Mesenteric fat pad (tissue), 1 donor: ENCODE data around the gene FRMD4A. TPM values are rescaled to one million over a fixed set of nuclear protein-coding genes. Genes with fewer than 3 reads are reported as not detected.

ENCODE experiments used
- DNase-seq: peaks from one replicate; pipeline ENCODE4 v3.0.0-alpha.2; 2020; ENCODE audit warnings: low spot score
- total RNA-seq: library from RNA; stranded (reverse); fragmentation: NEBNext Ultra II Directional; extraction: Animal tissue kit (Norgen Biotek cat#: 25700); gene quantifications from one replicate; pipeline ENCODE4 v1.2.1, GENCODE V29; 2021
- donor health status: DM: yes; HTN: yes; CAD: no.

Gene FRMD4A
- total RNA-seq, 1 donor from 2014 or later = 188 TPM

DNA sequence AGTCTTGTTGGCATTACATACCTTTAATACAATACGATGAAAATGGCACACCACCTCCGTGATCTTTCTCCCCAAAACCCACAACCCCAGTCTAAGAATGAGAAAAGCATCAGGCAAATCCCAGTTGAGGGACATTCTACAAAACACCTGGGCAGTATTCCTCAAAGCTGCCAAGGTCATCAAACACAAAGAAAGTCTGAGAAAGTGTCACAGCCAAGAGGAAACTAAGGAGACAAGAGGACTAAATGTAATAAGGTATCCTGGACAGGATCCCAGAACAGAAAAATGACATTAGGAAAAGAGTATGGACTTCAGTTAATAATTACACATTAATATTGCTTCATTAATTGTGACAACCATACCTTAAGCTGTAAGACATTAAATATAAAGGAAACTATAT, 14.5 kb upstream of the FRMD4A start:
- no peak for DNase-seq

DNA sequence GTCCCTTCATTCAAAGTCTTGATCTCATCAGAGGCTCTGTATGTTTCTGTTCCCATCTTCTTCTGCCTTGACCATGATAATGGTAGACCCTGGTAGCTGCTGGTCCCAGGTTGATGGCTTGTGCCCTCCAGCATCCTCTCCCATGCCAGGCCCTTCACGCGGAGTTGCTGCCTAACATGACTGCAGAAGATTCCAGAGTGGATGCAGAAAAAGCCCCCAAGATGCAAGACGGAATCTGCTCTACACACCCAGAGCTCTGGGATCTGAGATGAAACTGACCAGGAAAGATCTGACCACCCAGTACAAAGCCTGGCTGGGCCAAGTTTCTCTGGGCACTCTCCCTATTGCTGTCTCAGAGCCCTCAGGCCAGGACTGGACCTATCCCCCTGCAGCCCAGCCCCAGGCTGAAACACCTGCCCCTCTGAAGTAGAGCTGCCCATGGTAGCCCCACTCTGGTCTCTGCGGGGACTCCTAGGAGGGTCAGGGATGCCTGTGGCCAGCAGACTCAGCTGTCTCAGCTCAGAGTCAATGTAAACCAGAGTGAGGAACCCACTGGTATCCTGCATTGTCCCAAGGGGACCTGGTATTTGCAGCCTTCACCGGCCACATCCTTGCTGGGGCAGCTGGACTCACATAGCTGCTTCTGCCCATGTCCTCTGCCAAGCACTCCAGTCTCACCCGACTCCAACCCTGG, 9.5 kb upstream of the FRMD4A start:
- no peak for DNase-seq

DNA sequence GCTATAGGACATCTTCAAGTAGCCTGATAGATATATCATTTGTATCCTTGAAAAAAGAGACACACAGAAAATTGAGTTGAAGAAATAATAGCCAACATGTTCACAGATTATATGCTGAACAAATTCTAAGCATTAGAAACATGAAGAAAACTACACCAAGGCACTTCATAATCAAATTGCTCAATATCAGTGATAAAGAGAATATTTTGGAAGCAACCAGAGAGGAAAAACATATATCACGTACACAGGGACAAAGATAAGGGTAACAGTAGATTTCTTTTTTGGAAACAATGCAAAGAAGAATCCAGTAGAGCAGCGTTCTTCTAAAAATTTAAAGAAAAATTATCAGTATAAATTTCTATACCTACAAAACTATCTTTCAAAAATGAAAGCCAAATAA, 6.0 kb upstream of the FRMD4A start:
- DNase-seq = no peak

- no peak for DNase-seq
These were observed 4.0 kb upstream of the FRMD4A start for GRCh38 chr10:14334771-14335170.

DNA sequence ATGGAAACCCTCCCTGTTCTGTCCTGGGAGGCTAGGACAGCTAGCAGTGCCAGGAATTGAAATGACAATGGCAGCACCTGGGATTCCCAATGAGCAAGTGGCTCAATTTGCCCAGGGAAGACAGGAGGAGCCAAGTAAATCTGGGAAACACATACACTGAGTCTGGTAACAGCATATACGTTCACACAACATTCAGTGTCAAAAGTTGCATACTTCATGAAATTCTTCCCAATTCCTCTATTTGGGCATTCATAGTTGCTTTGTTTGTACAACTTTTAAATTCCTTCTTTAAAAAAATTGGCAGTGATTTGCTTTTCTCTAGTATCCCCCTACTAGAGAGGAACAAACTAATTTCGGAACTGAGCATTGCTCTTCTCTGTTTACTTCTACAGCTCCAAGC, 2.9 kb upstream of the FRMD4A start:
- DNase-seq = no peak

DNA sequence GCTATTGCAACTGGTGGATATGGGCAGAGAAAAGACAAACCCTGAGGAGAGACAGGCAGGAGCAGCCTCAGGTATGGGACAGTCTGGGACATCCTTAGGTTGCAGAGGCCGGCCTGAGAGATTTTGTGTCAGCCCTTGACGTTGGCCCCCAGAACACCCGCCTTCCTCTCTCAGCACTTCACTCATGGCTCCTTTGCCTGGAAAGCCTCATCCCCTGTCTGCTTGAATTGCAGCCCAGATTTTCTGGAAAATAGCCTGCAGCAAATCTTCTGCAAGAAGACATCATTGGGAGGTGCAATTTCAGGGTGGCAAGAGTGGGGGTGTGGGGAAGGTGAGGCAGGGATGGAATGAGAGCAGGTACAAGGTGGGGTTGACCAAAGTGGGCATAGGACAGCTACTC, 2.2 kb upstream of the FRMD4A start:
- no peak for DNase-seq

DNA sequence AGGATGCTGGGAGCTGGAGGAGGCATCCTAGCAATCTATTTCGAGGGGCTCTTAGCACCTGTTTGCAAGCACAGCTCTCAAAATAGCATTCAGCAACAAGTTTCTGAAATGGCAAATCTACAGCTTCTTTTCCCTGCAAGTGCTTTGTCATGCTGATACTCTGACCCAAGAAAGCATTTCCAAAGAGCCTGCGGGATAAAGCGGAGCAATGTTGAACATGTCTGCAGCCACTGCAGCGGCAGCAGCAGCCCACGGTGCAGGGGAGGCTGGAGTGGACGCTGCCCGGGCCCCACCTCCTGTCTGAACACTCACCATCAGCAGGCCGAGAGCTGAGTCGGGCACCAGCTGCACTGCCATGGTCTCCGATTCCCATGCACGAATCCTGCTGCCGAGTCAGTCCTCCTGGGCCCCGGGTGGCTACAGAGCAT, 964 bp downstream of the FRMD4A start:
- DNase-seq = no peak

DNA sequence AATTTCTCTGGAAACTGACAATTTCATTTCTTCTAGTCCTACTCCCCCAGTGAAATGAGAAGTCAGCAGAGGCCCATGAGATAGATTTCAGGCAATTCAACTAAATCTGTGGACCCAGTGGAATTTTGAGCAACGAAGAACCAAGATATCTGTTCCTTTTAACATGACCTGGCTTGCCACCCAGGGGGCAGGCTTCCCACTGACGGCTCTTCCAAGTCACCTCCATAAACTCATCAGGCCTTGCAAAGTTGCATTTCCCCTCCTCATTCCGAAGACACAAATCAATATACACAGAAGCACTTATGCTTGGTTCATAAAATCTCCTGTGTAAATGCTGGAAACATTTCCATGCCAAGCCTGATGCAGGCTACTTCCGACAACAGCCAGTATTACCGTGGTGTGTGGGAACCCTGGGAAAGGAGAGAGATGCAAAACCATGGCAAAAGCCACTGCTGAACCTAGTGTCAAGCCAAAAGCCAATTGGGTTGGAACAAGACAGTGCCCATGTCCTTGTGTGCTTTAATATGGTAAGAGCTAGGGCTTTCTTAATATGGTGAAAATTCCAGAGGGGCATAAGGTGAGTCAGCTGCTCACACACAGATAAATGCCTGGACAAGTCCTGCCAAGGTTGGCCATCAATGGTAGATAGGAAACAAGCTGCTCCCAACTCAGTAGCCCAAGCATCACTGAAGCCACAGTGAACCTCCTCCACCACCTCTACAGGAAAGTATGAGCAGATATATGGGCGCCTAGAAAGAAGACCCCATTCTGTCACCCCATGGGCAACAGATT, 1.6 kb downstream of the FRMD4A start:
- DNase-seq = no peak

- no peak for DNase-seq
These were observed 3.2 kb downstream of the FRMD4A start for GRCh38 chr10:14327527-14327926.

GRCh38 chr10:14326581-14326980, 4.1 kb downstream of the FRMD4A start:
- DNase-seq = no peak

DNA sequence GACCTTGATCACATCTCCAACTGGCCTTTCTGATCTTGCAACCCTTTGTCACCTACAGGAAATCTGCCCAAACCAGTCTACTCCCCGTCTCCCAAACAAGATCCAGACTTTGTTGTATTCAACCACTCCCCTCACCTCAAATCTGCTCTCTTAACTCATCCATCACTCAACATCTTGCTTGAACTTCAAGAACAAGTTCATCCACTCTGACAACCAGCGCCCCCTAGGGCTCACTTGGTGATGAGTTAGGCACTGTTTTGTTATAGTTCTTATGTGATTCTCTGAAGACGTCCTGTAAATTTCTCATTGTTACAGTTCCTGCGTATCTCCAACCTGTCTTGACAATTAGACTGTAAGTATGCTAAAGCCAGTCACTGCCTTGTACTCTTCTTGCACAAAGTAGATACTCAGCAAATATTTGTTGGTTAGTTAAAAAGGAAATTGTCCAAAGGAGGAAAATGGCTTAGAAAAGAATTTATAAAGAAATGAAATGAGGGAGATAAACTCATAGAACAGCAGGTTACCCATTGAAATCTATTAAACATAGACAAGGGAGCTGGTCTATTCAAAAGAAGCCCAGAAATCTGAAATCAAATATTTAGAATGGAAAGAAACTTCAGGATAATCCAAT, 5.3 kb downstream of the FRMD4A start:
- no peak for DNase-seq

- DNase-seq = no peak
These were observed 8.1 kb downstream of the FRMD4A start for GRCh38 chr10:14322526-14323188.

DNA sequence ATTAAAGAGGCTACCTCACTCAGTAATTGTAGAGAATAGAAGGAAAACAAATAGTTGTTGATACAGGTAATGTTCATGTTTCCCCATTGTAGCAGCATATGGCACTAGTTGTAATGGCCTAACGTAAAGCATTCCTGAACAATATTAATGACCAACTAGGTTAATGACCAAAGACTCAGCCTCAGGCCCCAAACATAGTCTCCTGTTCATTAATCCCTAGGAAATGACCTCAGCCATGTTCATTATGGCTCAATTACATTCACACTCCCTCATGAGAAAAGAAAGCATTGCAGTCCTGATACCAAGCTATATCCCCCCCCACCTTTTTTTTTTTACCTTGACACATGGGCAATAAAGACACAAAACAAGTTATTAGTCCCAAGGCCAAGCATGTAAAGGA, 12.7 kb downstream of the FRMD4A start:
- no peak for DNase-seq

GRCh38 chr10:14312014-14312413, 18.7 kb downstream of the FRMD4A start:
- no peak for DNase-seq

DNA sequence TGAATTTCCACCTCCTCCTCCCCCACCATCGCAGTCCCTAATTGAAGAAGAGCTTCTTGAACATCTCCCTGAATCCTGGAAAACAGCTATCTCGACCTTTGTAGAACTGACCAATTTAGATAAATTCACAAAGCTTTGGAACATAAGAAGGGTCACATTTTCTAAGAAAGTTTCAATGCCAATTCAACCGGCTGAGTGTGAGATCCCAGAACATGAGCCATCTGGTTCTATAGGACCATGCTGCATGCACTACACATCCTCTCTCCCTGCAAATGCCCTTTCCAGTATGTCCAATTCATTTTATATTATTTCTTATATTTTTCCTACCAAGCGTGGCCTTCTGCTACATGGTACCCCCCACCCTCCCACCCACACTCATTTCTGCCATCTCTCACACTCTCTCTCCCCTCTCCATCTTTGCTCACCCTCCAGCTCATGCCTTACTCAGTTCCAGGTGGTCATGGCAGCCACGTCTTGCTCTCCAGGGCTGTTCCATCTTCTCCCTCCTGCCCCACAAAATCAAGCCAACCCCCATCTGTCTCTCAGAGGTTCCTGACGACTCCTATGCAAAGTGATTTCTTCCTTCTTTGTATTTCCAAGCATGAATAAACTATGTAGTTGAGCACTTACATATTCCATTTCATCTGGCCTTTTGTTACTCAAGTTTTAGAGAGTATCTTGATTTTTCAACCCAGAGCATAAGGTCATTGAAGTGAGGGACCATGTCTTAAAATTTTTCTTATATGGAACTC, 19.3 kb downstream of the FRMD4A start:
- DNase-seq = no peak

DNA sequence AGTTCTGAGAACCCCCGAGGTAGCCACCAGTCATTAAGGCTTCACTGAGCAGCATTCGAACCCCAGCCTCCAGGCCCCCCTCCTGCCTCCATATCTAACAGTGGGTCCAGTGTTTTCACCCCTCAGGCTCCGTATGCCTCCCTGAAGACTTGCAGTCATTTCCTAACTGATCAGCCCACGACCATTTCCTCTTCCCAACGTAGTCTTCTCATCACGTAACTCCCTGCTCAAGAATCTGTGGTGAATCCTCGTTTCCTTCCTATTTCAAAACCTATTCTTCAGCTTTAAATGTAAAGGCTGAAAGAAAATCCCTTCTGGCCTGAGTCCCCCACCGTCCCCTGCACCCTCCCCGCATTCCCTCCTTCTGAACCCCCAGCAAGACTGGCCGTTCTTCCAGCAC, 21.1 kb downstream of the FRMD4A start:
- no peak for DNase-seq

DNA sequence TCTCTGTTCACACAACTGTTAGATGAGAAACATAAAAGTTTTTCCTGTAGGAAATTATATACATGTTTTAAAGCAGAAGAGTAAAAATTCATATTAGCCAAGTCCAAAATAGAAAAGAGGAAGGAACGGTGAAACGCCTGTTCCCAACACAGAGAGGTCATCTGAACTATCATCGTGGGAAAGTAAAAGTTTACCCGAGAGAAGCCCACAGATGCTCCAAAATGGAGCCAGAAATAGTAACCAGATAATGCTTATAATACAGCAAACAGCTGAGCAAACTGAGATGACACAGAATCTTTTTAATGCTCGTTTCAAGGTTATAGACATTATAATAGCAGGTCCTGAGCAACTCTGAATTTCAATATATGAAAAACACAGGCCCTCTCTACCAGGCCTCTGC, 24.5 kb downstream of the FRMD4A start:
- DNase-seq = no peak

- DNase-seq = no peak
These were observed 26.7 kb downstream of the FRMD4A start for GRCh38 chr10:14304046-14304445.

- DNase-seq = no peak
These were observed 28.7 kb downstream of the FRMD4A start for GRCh38 chr10:14302035-14302434.

DNA sequence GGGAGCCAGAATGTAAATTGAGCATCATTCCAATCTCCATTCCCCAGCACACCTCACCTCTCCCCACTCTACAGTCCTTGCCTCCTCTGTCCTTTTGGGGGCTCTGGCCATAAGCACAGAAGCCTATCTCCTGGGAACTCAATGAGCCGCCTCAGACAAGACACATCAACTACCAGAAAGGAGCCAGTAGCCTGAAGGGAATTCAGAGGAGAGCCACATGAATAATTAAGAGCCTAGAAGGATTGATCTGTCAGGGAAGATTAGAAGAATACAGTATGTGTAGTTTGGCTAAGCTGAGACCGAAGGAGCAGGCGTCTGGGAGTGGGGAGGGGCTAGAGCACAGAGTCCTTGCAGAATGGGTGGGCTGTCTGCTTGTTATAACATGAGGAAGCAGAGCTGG, 31.2 kb downstream of the FRMD4A start:
- no peak for DNase-seq

- DNase-seq = no peak
These were observed 34.5 kb downstream of the FRMD4A start for GRCh38 chr10:14296065-14296709.
